HG03439 (cell line): ENCODE results near the gene DLG2.
"Not testable (repeated sequence)": the region's sequence is repeated elsewhere in the genome, so short reads cannot be mapped to it uniquely, and the experiment has no call there.

ENCODE experiments used
- ATAC-seq: cut with Tn5 transposase; IDR thresholded peaks from one replicate; pipeline ENCODE4 v1.9.1; 2021; ENCODE audit warnings: mild to moderate bottlenecking, moderate library complexity; ENCODE audit not compliant: unreplicated experiment

DLG2 gene

GRCh38 chr11:85256433-85256832, 370.7 kb downstream of the DLG2 start:
- no peak for ATAC-seq

DNA sequence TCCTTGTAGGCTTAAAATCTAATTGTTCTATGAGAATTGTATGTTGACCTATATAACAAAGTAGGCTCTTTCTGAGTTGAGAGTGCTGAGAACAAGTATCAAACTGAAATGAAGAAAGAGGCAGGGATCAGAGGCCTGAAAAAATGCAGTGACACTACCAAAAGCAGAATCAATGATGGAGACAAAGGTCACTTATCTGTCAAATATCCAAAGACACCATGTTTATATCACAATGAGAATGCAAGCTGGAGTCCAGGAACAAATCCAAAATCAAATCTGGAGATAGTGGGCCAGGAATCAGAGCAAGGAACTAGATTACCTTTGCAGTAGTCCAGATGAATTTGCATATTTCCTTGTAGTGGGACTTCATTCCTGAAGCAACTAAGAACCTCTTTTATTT, 377.7 kb downstream of the DLG2 start:
- ATAC-seq = no peak

GRCh38 chr11:85247797-85248196, 379.3 kb downstream of the DLG2 start:
- ATAC-seq = no peak

DNA sequence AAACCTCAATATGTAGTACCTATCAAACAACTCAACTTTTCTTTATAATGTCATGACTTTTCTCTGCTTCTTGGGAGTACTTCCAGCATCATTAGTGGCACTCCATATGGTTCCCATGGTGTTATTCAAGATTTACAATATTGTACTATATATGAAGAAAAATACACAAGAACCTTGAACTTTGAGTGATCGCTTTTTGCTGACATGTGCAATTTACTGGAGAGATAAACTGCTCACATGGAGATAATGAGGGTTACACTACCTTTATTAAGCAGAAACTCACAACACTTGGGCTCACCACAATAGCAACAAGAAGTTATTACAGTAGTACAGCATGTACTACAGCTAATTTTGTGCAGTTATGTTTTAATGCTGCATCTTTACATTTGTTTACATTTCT, 388.2 kb downstream of the DLG2 start:
- no peak for ATAC-seq

GRCh38 chr11:85238038-85238437, 389.1 kb downstream of the DLG2 start:
- not testable (repeated sequence) for ATAC-seq

DNA sequence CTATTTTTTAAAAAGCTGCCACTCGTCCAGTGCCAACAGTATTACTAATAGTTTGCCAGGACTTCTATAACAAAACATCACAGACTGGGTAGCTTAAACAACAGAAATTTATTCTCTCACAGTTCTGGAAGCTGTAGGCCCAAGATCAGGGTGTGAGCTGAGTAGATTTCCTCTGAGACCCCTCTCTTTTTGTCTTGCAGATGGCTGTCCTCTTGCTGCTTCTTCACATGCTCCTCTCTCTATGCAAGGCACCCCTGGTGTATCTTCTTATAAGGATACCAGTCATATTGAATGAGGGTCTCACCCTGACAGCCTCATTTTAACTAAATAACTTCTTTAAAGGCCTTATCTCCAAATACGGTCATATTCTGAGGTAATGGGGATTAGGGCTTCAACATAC, 390.9 kb downstream of the DLG2 start:
- no peak for ATAC-seq

- no peak for ATAC-seq
Measured at GRCh38 chr11:85232559-85232958, 394.6 kb downstream of the DLG2 start.

GRCh38 chr11:85231588-85231987, 395.6 kb downstream of the DLG2 start:
- no peak for ATAC-seq

- not testable (repeated sequence) for ATAC-seq
Measured at GRCh38 chr11:85229723-85230122, 397.4 kb downstream of the DLG2 start.

- ATAC-seq = no peak
Measured at GRCh38 chr11:85196968-85197367, 430.2 kb downstream of the DLG2 start.

- no peak for ATAC-seq
Measured at GRCh38 chr11:85195934-85196333, 431.2 kb downstream of the DLG2 start.

- no peak for ATAC-seq
Measured at GRCh38 chr11:85187992-85188391, 439.2 kb downstream of the DLG2 start.

- ATAC-seq = no peak
Measured at GRCh38 chr11:85184721-85185120, 442.4 kb downstream of the DLG2 start.

DNA sequence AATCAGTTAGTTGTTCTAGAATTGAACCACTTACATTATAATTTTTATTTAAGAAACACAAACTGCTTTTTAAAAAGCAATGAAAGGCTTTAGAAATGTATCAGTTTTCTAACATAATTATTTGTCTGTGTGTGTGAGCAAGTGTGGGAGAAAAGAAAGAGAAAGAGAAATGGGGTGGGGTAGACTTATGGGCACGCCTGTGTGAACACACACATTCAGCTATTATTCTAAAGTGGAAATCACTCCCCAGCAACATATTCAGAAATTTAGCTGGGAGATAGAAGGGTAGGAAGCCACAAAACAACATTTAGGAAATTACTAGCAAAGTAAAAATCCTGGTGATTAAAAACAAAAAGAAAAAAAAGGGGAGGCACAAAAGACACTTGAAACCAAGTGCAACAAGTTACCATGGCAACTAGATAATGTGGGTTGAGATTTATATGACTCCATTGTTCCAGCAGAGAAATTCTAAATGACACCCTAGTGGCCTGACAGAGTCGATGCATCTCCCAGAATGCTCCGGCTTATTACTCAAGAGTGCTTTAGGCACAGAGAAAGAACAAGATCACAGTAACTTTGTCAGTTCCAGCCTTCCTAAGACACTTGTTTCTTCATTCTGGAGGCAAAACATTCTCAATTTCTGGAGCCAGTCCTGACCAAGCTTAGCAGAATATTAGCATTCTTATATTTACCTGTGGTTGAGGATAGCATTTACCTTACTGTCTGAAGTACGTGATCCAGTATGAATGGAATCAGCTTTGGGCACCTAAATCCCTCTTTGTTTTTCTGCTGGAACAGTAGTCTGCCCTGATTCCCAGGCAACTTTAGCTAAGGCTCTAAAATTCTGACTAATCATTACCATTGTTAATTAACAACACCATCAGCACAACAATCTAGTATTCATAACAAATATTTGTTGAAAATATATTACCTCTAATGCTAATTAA, 444.4 kb downstream of the DLG2 start:
- peak; percentile 63 for ATAC-seq

- no peak for ATAC-seq
Measured at GRCh38 chr11:85180528-85180927, 446.6 kb downstream of the DLG2 start.

DNA sequence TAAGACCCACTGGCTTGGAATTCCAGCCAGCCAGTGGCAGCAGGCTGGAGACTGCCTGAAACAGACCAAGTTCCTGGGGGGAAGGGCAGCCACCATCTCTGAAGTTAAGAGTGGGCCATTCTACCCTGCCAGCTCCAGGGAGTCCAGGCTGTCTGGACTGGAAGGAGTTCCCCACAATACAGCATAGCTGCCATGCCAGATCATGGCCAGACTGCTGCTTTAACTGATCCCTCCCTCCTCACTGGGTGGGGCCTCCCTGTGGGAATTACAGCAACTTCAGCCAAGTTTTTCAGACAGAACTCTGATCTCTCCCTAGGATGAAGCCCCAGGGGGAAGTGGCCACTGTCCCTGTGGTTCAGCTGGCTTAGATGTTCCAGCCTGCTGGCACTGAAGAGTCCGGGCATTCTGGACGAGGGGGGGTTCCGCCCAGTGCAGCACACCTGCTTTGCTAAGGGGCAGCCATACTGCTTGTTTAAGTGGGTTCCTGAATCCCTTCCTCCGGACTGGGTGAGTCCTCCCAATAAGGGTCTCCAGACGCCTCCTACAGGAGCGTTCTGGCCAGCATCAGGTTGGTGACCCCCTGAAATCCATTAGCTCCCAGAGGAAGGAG, 455.4 kb downstream of the DLG2 start:
- ATAC-seq = no peak

GRCh38 chr11:85170184-85170583, 457.0 kb downstream of the DLG2 start:
- no peak for ATAC-seq

GRCh38 chr11:85167471-85167870, 459.7 kb downstream of the DLG2 start:
- no peak for ATAC-seq

DNA sequence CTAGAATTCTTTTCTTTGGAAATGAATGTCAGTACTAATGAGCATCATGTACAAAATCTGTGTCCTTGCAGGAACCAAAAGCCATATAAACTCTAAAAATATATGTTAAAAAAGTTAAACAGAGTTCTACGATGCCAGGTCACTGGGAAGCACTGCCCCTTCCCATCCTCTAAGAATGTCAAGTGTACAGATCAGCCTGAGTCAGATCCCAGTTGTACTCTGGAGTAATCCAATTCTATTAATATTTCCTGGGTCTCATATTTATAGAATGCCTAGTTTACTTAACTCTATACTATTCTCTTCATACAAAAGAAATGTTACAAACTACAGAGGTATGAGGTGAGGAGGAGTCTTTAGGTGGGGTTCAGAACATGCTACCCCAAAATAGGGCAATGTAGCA, 460.1 kb downstream of the DLG2 start:
- ATAC-seq = no peak

- no peak for ATAC-seq
Measured at GRCh38 chr11:85165819-85166218, 461.3 kb downstream of the DLG2 start.

DNA sequence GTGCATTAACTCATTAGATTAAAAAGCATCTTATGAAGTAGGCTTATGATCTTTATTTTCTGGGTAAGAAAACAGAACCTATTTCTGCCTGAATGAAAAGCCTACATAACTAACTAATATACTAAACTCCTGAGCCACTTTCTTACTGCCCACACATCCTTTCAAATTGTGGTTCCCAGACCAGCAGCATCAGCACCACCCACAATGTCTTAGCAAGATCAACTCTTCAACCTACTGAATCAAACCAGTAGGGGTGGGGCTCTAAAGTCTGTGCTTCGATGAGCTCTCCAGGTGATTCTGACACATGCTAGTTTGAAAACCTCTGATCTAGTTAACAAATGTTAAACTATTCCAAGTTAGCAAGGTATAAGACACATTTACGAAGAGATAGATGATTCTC, 462.4 kb downstream of the DLG2 start:
- no peak for ATAC-seq

DNA sequence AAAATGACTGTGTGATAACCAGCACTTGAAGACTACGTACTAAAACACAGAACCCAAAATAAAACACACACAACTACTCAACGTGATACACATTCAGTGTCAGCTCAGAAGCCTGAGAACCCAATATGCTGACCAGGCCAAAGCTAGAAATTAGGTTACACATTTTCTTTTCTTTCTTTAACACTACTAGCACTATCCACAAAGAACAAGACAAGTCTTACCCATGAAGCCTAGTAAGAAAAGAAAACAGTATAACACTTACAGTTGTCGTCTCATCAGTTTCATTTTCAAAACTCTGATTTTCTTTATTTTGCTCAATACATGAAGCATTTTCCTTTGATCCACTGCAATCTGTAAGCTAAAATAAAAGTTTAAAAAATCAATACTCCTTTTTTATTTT, 472.9 kb downstream of the DLG2 start:
- ATAC-seq = no peak
